Measurements from ENCODE around the gene RPGRIP1L.

The RPGRIP1L gene

DNA sequence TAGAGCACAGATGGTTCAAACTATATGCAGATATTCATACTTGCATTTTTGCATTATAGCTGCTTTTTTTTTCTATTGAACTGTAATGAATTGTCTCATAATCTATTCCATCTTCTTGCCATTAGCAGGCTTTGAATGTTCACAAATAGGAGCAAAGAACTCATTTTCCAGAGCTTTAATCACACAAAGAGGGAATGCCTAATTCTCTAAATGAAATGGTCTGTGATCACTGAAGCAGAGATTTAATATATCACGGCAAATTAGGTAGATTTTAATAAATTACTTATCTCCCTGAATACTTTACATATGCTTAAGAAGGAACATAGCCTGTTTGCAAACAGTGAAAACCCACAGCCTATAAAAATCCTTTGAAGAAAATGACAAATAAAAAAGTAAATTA is 103.0 kb downstream of the RPGRIP1L start:
- no peak for DNase-seq (ENCODE audit: low read depth in 2 of 2)

DNA sequence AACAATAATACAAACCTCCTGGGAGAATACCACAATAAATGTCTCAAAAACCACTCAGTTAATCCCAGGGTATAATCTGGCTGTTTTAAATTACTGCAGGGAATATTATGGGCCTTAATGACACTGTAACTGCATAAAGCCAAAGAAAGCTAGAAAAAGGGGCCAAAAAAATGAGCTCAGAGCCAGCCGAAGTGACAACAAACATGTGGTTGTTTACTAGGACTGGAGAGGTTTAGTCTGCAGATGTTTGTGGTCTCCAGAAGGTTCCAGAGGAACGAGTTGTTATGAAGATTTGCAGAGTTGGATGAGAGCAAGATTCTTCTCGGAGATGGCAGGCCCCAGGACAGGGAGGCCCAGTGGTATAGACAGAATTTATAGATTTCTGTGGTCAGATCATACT is 103.5 kb downstream of the RPGRIP1L start:
- no peak for DNase-seq (ENCODE audit: low read depth in 2 of 2)

DNA sequence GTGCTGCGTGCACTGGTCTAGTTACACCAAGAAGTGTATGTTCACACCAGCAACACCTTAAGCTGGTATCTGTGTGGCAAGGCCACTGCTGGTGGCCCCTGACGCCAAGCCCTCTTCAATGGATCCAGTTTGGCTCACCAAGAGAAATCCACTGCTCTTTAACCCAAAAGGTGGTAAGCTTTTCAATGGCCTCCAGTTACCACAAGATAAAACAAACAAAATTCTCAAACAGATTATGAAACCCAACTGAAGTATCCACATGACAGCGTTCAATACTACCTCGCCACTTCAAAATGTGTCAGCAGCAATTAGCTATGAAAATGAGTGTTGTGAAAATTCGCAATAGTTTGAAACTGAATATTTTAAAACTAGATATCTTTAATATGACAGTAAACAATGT is 104.1 kb downstream of the RPGRIP1L start:
- no peak for DNase-seq (ENCODE audit: low read depth in 2 of 2)

DNA sequence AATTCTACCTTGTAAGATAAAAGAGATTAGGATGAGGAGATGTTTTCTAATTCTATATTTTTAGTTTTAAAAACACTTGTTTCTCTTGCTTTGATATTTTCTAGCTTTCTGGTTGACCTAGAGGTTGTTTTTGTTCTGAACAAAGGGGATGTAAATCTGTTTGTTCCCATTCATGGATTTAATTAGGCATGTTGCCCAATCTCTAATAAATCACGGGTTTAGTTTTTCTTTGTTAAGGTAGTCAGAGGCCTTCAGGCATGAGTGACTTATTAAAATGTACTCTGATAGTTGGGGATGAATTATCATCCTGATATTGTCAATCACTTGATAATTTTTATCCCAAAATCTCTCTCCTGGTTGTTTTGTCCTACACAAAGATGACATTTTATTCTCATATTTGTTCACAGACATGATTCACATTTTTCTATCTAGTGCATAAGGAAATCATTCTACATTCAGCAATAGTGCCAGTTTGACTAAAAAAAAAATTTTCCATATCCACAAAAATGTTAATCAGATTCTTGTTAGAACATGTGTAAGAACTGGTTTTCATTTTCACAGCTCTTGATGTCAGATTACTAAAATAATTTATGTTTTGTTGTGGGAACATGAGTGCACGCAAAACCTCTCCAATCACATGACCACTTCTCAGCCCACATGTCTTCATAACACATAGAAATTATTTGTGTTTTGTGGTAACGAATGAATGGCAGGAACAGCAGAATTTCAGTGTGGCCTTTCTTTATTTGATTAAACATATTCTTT is 105.0 kb downstream of the RPGRIP1L start:
- no peak for DNase-seq (ENCODE audit: low read depth in 2 of 2)

DNA sequence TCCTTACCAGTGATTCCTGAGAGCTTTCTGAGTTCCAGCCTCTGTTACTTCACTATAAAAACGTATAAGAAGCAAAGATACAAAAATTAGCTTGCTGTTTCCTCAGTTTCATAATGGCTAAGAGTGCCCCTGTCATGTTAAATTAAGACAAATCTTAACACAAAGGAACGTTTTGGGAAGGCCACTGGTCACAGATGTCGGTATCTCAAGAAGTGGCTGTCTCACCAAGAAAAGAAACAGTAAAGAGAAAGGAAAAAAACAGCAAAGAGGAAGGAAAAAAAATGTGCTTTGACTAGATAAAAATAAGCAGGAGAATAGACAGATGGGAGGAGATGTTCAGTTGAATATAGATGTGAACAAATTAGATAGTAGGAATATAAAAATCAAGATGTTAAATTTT is 105.9 kb downstream of the RPGRIP1L start:
- no peak for DNase-seq (ENCODE audit: low read depth in 2 of 2)

DNA sequence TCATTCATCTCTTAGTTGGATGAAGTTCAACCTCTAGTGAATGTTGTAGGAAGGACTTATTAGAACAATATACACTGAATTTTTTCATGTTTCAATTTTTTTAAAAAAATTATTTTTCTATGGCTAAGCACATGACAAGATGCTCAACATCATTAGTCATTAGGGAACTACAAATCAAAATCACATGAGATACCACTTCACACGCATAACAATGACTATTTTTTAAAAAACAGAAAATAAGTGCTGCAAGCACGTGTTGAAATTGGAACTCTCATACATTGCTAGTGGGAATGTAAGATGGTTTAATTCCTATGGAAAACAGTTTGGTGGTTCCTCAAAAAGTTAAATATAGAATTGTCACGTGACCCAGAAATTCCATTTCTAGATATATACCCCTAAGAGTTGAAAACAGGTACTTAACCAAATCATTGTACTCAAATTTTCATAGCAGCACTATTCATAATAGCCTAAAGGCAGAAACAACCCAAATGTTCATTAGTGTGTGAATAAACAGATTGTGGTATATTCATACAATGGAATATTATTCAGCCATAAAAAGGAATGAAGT is 115.5 kb downstream of the RPGRIP1L start:
- no peak for DNase-seq (ENCODE audit: low read depth in 2 of 2)

DNA sequence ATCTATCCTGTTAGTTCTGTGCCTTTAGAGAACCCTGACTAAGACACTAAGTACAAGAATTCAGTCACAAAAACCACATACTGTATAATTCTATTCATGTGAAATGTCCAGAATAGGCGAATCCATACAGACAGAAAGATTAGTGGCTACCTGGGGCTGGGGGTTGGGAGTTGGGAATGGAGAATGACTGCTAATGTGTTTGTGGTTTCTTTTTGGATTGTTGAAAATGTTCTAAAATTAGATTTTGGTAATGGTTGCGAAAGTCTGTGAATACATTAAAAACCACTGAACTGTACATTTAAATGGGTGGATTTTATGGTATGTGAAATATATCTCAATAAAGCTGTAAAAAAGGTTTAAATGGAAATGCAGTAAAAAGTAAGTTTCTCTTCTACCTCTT is 120.3 kb downstream of the RPGRIP1L start:
- no peak for DNase-seq (ENCODE audit: low read depth in 2 of 2)

DNA sequence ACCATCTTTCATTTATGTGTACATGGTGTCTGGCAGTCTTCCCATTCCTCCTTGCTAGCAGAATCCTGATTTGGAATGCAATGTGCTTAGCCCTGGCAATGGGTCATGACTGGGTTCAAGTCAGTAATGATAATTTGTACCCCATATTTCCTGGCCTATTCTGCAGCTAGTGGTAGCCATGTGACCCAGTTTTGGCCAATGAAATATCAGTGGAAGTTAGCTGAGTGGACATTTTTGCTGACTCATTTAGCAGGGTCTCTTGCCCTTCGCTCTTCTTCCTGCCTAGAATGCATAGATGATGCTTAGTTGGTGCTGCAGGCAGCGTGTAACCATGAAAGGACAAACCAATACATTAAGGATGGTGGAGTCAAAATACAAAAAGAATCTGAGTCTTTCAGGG is 121.9 kb downstream of the RPGRIP1L start:
- DNase-seq (ENCODE audit: low read depth in 2 of 2), result no peak

DNA sequence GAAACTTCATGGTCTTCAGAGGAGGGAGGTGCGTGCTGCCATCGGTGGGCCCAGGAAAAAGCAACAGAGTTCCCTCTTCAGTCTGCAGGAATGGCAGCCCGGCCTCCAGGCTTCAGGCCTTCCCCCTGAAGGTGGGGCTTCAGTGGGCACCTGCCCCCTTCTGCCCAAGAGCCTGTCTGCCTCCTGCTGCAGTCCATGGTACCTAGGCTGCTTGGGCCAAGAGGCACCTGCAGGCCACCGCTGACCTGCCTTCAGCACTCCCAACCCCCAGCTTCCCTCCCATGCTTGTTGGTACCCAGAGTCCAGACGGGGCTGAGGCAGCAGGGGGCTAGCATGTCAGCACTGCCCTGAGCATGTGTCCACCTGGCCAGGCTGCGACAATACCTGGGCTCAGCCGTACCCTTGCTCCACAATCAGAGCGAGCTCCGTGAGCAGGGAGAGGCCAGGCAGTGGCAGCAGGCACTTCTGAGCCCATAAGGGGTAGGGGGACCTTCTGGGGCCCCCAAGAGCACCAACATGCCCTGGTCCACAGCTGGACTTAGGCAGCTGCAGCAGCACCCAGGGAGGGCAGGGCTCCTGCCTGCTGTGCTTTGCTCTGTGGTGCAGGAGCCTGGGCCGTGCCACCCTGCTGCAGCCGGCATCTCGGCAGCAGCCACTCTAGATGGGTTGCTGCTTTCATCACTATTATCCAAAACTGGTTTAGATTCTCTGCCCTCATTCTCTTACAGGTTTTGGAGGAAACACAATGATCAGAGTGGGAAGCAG is 123.4 kb downstream of the RPGRIP1L start:
- no peak for DNase-seq (ENCODE audit: low read depth in 2 of 2)

DNA sequence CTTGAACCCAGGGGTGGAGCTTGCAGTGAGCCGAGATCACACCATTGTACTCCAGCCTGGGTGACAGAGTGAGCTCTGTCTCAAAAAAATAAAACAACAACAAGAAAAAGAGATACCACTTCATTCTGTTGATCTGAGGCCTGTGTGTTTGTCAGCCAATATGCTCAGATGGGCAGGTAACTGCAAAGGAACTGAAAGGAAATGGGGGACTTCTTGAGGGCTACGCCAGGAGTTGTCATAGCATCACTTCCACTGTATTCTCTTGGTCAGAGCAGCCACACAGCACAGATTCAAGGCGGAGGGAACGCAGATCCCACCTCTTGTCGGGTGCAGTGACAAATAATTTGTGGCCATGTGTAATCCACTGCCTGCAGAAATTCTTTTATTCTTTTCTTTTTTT is 126.8 kb downstream of the RPGRIP1L start:
- no peak for DNase-seq (ENCODE audit: low read depth in 2 of 2)

DNA sequence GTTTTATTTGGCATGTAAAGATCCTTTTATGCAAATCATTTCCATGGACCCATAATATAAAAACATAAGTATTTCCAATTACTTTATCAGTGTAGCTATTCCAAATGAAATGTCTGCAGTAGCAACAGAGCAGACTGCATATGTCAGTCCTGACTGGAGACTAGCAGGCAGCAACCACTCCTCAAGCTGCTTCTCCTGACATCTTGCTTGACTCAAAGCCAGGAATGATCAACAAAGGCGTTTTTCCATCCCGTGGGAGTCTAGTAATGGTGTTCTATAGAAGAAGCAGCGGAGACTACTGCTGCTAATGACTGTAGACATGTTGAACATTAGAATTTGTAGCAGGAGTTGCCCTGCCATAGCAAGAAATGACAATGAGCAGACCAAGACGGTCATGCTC is 127.4 kb downstream of the RPGRIP1L start:
- DNase-seq (ENCODE audit: low read depth in 2 of 2), result no peak

DNA sequence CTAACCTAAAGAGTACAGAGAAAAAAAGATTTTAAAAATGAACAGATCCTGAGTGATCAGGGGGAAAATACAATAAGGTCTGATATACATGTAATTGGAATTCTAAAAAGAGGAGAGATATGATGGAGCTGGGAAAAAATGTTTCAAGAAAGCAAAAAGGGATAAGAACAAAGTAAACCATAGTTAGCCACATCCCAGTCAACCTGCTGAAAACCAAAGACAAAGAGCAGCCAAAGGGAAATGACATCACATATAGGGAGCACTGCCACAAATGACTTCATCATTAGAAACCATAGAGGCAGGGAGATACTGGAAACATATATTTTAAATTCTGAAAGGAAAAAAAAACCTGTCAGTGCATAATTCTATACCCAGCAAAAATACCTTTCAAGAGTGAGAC is 131.9 kb downstream of the RPGRIP1L start:
- no peak for DNase-seq (ENCODE audit: low read depth in 2 of 2)

DNA sequence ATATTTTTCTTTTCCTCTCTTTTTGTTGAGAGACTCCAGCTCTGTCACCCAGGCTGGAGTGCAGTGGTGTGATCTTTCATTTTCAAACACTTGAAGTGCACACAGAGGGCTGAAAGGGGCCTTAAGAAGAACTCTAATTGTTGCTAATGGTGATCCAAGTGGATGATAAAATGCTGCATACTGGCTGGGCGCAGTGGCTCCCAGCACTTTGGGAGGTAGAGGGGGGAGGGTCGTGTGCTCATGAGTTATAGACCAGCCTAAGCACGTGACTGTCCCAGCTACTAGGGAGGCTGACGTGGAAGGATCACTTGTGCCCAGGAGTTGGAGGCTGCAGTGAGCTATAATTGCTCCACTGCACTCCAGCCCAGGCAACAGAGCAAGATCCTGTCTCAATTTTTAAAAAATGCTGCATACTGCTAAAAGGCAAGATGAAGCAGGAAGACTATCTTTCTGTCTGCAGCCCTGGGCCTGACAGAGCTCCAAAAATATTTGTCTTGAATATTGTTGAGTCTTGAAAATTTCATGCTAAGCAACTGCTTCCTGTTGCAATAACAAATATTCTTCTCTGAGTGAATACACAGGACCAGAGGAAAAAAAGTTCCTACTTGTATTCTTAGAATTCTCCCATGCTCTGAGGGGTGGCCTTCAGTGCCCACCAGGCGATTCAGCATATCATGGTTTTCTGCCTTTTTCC is 137.0 kb downstream of the RPGRIP1L start:
- no peak for DNase-seq (ENCODE audit: low read depth in 2 of 2)

DNA sequence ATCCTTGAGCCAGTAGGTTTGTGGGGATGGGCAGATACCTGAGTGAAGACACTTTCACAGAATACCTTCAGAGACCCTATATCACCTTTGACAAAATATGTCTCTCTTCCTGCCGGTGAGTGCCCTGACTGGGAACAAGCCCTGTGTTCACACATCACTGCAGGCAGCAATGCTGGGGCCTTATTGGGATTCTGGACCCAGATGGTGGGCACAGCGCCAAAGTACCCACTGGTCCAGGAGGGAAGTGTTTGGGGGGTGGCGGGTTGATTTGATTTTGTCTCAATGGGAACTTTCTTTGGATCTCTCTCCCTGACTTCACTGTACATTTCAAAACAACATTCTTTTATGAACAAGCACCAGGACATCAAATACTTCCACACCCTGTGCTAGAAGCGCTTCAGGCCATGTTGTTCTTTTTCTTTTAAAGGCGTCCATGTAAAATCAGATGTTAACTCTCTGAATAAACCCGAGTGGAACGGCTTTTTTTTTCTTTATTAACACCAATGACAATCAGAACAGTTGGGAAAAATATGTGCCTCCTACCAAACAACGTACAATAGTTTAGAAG is 138.3 kb downstream of the RPGRIP1L start:
- no peak for DNase-seq (ENCODE audit: low read depth in 2 of 2)

DNA sequence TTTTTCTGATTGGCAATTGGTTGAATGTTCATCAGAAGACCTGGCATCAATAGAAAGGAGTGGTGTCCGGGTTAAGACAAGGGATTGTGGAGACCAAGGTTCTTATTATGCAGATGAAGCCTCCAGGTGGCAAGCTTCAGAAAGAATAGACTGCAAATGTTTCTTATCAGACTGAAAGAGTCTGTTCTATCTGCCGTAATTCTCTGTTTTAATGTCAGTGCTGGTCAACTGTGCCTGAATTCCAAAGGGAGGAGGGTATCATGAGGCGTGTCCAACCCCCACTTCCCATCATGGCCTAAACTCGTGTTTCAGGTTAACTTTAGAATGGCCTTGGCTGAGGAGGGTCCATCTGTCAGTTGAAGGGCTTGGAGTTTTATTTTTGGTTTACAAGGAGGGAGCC is 140.2 kb downstream of the RPGRIP1L start:
- DNase-seq (ENCODE audit: low read depth in 2 of 2), result no peak

DNA sequence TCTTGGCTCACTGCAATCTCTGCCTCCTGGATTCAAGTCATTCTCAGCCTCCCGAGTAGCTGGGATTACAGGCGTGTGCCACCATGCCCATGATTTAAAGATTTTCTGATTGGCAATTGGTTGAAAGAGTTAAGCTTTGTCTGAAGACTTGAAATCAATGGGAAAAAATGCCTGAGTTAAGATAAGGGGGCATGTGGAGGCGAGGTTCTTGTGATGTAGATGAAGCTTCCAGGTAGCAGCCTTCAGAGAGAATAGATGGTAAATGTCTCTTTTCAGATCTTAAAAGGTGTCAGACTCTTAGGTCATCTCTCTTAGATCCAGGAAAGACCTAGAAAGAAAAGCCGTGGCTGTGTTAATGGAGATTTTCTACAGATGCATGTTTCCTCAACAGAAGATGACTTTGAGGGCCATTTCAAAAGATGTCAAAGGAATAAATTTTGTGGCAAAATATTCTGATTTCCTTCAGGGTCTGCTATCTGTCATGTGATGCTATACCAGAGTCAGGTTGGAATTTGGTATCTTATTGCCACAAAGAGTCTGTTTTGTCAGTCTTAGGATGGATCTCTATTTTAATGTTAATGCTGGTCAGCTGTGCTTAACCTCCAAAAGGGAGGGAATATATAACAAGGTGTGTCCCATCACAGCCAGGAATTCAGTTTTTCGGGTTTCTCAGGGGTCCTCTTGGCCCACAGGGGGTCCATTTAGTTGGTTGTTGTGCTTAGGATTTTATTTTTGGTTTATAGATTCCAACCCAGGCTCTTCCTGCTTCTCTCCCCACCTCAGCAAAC is 142.4 kb downstream of the RPGRIP1L start:
- DNase-seq (ENCODE audit: low read depth in 2 of 2), result no peak

DNA sequence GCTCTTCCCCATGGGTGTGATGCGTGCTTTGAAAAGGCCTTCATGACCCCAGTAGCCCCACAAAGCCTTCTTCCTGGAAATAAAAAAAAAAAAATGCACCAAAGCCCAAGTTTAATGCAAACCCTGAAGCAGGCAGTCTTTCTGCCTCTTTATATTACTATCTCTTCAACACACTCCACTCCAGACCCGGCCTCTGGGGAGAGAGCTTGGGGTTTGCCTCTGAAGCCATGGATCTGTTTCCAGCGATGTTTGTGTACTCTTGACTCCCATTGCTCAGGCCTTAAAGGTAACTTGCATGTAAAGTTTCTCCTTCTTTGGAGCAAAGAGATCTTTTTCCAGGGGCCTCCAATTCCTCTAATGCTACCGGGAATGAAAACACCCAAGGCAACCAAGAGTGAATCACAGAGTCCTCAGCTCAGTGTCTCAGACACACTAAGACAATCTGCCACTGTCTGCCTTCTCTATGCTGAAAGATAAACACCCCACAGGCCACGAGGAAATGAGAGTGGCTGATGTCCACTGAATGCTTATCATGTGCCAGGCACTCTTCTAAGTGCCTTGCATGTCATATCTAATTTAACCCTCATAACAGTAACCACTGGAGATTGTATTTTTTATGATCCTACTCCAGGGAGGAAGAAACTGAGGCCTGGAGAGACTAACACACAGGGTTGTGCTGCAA is 144.2 kb downstream of the RPGRIP1L start:
- no peak for DNase-seq (ENCODE audit: low read depth in 2 of 2)

DNA sequence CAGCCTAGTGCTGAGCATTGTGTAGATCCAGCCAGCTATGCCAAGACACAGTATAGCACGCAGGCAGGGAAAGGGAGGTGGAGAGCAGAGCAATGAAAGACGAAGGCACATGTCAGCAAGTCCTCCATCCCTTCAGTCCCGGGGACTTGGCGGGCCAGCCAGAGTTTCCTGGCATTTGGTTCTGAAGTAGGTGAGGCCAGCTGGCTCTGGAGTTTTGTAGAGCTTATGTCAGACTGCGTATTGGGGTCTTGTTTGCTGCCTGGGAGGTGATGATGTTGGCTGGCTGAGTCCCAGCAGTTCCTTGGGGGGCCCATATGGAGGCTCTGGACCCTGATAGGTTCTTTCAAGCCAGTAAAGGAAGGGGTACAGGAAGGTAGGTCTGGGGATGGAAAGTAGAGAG is 144.9 kb downstream of the RPGRIP1L start:
- no peak for DNase-seq (ENCODE audit: low read depth in 2 of 2)

DNA sequence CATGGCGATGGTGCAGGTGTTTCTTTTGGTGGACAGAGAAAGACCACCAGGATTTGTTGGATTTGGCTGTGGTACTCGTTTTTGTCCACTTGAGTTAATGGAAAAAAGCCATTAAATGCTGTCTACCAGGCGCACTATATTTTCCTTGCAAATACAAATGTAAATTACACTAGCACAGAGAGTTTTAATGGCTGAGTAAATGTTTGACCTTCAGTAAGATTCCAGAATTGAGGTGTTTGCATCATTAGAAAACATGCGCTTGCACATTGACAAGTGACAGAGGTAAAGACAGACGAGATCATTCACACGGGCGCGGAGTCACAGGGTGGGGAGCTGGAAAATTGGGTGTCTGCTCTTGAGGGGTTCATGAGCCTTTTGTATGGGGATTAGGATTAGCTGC is 147.1 kb downstream of the RPGRIP1L start:
- DNase-seq (ENCODE audit: low read depth in 2 of 2), result no peak

DNA sequence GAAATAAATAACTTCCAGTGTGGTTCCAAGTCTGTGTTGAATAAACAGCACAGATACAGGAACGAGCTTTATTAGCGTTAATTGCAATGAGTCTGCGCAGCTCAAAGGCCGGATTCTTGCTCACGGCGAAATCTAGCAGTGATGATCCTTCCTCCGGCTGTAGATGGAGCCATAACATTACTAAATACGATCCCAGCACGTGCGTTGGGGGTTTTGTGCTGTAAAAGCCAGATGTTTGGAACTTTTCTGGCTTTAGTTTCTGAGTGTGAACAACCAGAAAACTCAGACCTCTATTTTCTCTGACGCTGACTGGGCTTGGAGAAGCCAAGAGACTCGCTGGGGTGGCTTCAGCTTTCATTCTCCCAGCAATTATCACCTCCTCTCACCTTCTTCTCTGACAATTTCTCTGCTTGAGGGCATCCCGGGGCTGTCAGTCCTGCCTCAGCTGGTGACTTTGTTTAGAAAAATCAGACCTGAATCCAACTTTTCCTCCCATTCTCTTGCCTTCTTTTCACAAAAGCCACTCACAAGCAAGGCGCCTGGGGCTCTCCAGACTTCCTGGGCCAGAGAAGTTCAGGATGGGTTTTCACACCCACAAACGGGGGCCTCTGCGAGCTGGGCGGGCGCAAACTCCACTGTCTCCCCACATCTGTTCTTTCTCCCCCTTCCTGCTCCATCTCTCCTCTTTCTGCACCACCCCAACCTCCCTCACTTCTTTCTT is 153.5 kb downstream of the RPGRIP1L start:
- DNase-seq (ENCODE audit: low read depth in 2 of 2), result peak; percentile 32 to 37

Measured in stimulated activated CD4-positive, alpha-beta T cell treated with anti-CD3 and anti-CD28 coated beads, Interleukin-4, amount 100 ng/mL, for 48 hours (primary cell).